Immature natural killer cell (primary cell): ENCODE results near the gene MYF6. TPM values are rescaled to one million over a fixed set of nuclear protein-coding genes. Genes with fewer than 3 reads are reported as not detected.

ENCODE experiments used
- DNase-seq, 3 donors: peaks; one replicate each; pipeline ENCODE4 v3.0.0; 2022; ENCODE audit warnings: mixed read lengths in 1 of 3
- H3K27ac Mint-ChIP-seq, 6 donors: one replicate each; pipeline ENCODE4 v1.8.0; 2020; ENCODE audit warnings: mixed read lengths in 6 of 6, mild to moderate bottlenecking in 5 of 6, inconsistent platforms in 4 of 6, moderate library complexity in 3 of 6
- H3K27me3 Mint-ChIP-seq, 3 donors: one replicate each; pipeline ENCODE4 v1.8.0; 2020 to 2021; ENCODE audit warnings: low read depth in 3 of 3, mild to moderate bottlenecking in 3 of 3, mixed read lengths in 3 of 3, moderate library complexity in 3 of 3, inconsistent platforms in 1 of 3
- H3K36me3 Mint-ChIP-seq, 3 donors: one replicate each; pipeline ENCODE4 v1.8.0; 2020; ENCODE audit warnings: mixed read lengths in 3 of 3, inconsistent platforms in 2 of 3, mild to moderate bottlenecking in 2 of 3
- H3K4me1 Mint-ChIP-seq, 2 donors: one replicate each; pipeline ENCODE4 v1.8.0; 2020; ENCODE audit warnings: inconsistent platforms in 2 of 2, mild to moderate bottlenecking in 2 of 2, mixed read lengths in 2 of 2, moderate library complexity in 1 of 2
- H3K4me3 Mint-ChIP-seq, 5 donors: one replicate each; pipeline ENCODE4 v1.8.0; 2020; ENCODE audit warnings: mild to moderate bottlenecking in 5 of 5, mixed read lengths in 5 of 5, inconsistent platforms in 3 of 5, moderate library complexity in 3 of 5
- H3K9me3 Mint-ChIP-seq, 6 donors: one replicate each; pipeline ENCODE4 v1.8.0; 2020; ENCODE audit warnings: mild to moderate bottlenecking in 6 of 6, mixed read lengths in 6 of 6, inconsistent platforms in 4 of 6, moderate library complexity in 3 of 6
- polyA plus RNA-seq, 3 donors: library from polyadenylated mRNA; unstranded; fragments of 300-500 nt; fragmentation: Illumina TruSeq; gene quantifications; one replicate each; pipeline ENCODE4 v1.2.3, GENCODE V29; 2021

MYF6 gene
- polyA plus RNA-seq, 3 donors from 2014 or later: not detected

- no peak overlapping the region for H3K27ac Mint-ChIP-seq
- H3K27me3 Mint-ChIP-seq: peaks cover 0 to 3% (median 0%) of the 10 kb centered on the region in 3 donors
- H3K36me3 Mint-ChIP-seq: no peaks in the 10 kb centered on the region
- H3K4me1 Mint-ChIP-seq: no peaks in the 10 kb centered on the region
- peaks cover 0 to 16% (median 2%) of the 10 kb centered on the region in 6 donors for H3K9me3 Mint-ChIP-seq
- DNase-seq: no peak
- H3K4me3 Mint-ChIP-seq: no peak overlapping the region
Observed at GRCh38 chr12:80692114-80692513, 15.3 kb upstream of the MYF6 start.

DNA sequence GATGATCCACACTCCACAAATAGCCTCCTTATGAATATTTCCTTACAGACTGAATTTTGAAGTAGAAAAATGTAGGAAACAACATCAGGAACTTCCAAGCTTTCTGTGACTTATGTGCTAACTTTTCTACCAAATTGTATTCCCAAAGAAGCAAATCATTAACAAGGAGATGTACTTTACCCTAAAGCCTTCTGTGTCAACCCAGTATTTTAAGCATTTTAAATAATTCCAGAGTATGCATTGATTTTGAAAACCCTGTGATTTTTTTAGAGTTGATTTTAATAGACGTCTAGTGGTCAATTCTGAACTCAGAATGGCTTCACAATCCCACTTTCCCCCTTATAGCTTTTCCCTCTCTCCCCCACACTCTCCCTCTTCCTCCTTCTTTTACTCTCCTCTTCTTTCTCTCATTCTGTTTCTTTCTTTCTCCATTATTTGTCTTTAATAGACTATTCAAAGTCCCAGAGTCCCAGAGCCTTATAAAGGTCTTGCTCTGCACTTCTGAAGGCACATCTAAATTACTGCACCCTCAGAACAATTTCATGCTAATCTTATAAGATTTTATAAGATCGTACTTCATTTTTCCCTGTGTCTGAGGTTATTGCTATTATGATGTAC is 10.1 kb upstream of the MYF6 start:
- no peaks in the 10 kb centered on the region for H3K27me3 Mint-ChIP-seq
- H3K36me3 Mint-ChIP-seq: no peaks in the 10 kb centered on the region
- H3K4me3 Mint-ChIP-seq: no peak overlapping the region
- no peak overlapping the region for H3K27ac Mint-ChIP-seq
- no peak for DNase-seq
- no peaks in the 10 kb centered on the region for H3K4me1 Mint-ChIP-seq
- peaks cover 0 to 4% (median 0%) of the 10 kb centered on the region in 6 donors for H3K9me3 Mint-ChIP-seq

GRCh38 chr12:80698256-80698655 is 9.2 kb upstream of the MYF6 start:
- Mint-ChIP-seq H3K4me3 (no peak overlapping the region), H3K9me3 (peaks cover 0 to 10% (median 0%) of the 10 kb centered on the region in 6 donors), H3K4me1 (no peaks in the 10 kb centered on the region), H3K27ac (no peak overlapping the region), H3K27me3 (no peaks in the 10 kb centered on the region), H3K36me3 (peaks cover 0 to 2% (median 0%) of the 10 kb centered on the region in 3 donors)
- no peak for DNase-seq

GRCh38 chr12:80698847-80699542 is 8.4 kb upstream of the MYF6 start:
- Mint-ChIP-seq H3K27ac (no peak overlapping the region), H3K4me1 (no peaks in the 10 kb centered on the region), H3K36me3 (peaks cover 0 to 5% (median 0%) of the 10 kb centered on the region in 3 donors), H3K27me3 (no peaks in the 10 kb centered on the region), H3K9me3 (peaks cover 0 to 11% (median 0%) of the 10 kb centered on the region in 6 donors), H3K4me3 (no peak overlapping the region)
- no peak for DNase-seq

- Mint-ChIP-seq H3K27me3 (no peaks in the 10 kb centered on the region), H3K4me1 (no peaks in the 10 kb centered on the region), H3K36me3 (peaks cover 0 to 5% (median 0%) of the 10 kb centered on the region in 3 donors), H3K9me3 (peaks cover 0 to 11% (median 0%) of the 10 kb centered on the region in 6 donors), H3K4me3 (no peak overlapping the region), H3K27ac (no peak overlapping the region)
- DNase-seq: no peak
Observed at GRCh38 chr12:80700327-80700726, 7.1 kb upstream of the MYF6 start.

DNA sequence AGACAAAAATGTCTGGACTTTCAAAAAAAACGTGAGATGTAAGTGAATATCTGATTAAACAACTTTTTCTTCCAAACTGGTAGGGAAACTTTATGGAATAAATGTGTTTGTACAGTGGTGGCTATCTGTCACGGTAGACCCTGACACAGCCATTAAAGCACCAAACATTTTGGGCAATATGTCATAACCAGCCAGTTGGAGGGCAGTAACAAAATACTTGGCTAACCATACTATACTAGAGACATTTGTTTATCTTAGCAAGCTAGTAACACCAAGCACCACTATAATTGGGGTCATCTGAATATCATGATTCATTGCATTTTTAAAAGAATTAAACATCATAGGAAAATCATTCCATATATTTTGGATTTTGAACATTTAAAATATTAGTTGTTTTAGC is 6.0 kb upstream of the MYF6 start:
- no peak overlapping the region for H3K4me3 Mint-ChIP-seq
- no peak overlapping the region for H3K27ac Mint-ChIP-seq
- DNase-seq: no peak
- peaks cover 0 to 18% (median 5%) of the 10 kb centered on the region in 6 donors for H3K9me3 Mint-ChIP-seq
- no peaks in the 10 kb centered on the region for H3K4me1 Mint-ChIP-seq
- peaks cover 0 to 3% (median 0%) of the 10 kb centered on the region in 3 donors for H3K27me3 Mint-ChIP-seq
- peaks cover 0 to 5% (median 0%) of the 10 kb centered on the region in 3 donors for H3K36me3 Mint-ChIP-seq

GRCh38 chr12:80702889-80703805 is 4.3 kb upstream of the MYF6 start:
- Mint-ChIP-seq H3K4me3 (no peak overlapping the region), H3K9me3 (peaks cover 0 to 29% (median 5%) of the 10 kb centered on the region in 6 donors), H3K4me1 (no peaks in the 10 kb centered on the region), H3K27me3 (peaks cover 0 to 5% (median 0%) of the 10 kb centered on the region in 3 donors), H3K27ac (no peak overlapping the region), H3K36me3 (peaks cover 0 to 5% (median 0%) of the 10 kb centered on the region in 3 donors)
- no peak for DNase-seq

GRCh38 chr12:80704420-80704819 is 3.0 kb upstream of the MYF6 start:
- no peaks in the 10 kb centered on the region for H3K4me1 Mint-ChIP-seq
- peaks cover 0 to 5% (median 0%) of the 10 kb centered on the region in 3 donors for H3K36me3 Mint-ChIP-seq
- no peak overlapping the region for H3K4me3 Mint-ChIP-seq
- peaks cover 0 to 39% (median 6%) of the 10 kb centered on the region in 6 donors for H3K9me3 Mint-ChIP-seq
- no peak for DNase-seq
- H3K27ac Mint-ChIP-seq: no peak overlapping the region
- peaks cover 0 to 5% (median 0%) of the 10 kb centered on the region in 3 donors for H3K27me3 Mint-ChIP-seq

- no peaks in the 10 kb centered on the region for H3K4me1 Mint-ChIP-seq
- H3K4me3 Mint-ChIP-seq: peak overlapping the region in 1 of 5 donors; percentile 7
- H3K36me3 Mint-ChIP-seq: peaks cover 0 to 5% (median 0%) of the 10 kb centered on the region in 3 donors
- no peak for DNase-seq
- H3K27ac Mint-ChIP-seq: no peak overlapping the region
- peaks cover 0 to 43% (median 14%) of the 10 kb centered on the region in 6 donors for H3K9me3 Mint-ChIP-seq
- H3K27me3 Mint-ChIP-seq: peaks cover 0 to 5% (median 2%) of the 10 kb centered on the region in 3 donors
Observed at GRCh38 chr12:80707830-80708258, 410 bp downstream of the MYF6 start.

GRCh38 chr12:80708259-80708974 is 983 bp downstream of the MYF6 start:
- peaks cover 0 to 43% (median 15%) of the 10 kb centered on the region in 6 donors for H3K9me3 Mint-ChIP-seq

GRCh38 chr12:80708975-80709328 is 1.5 kb downstream of the MYF6 start:
- H3K4me1 Mint-ChIP-seq: no peaks in the 10 kb centered on the region
- peaks cover 2 to 7% (median 3%) of the 10 kb centered on the region in 3 donors for H3K27me3 Mint-ChIP-seq
- no peak overlapping the region for H3K27ac Mint-ChIP-seq
- peaks cover 1 to 47% (median 17%) of the 10 kb centered on the region in 6 donors for H3K9me3 Mint-ChIP-seq
- no peak overlapping the region for H3K4me3 Mint-ChIP-seq
- no peak for DNase-seq
- peaks cover 0 to 3% (median 0%) of the 10 kb centered on the region in 3 donors for H3K36me3 Mint-ChIP-seq

More at GRCh38 chr12:80708259-80708974, 983 bp downstream of the MYF6 start:
- no peak for DNase-seq
- no peaks in the 10 kb centered on the region for H3K4me1 Mint-ChIP-seq
- peaks cover 0 to under 1% (median 0%) of the 10 kb centered on the region in 3 donors for H3K36me3 Mint-ChIP-seq
- H3K27ac Mint-ChIP-seq: no peak overlapping the region
- H3K27me3 Mint-ChIP-seq: peaks cover 0 to 5% (median 2%) of the 10 kb centered on the region in 3 donors
- no peak overlapping the region for H3K4me3 Mint-ChIP-seq

GRCh38 chr12:80709811-80710726 is 2.6 kb downstream of the MYF6 start:
- DNase-seq: no peak
- Mint-ChIP-seq H3K4me1 (no peaks in the 10 kb centered on the region), H3K9me3 (peaks cover 1 to 57% (median 19%) of the 10 kb centered on the region in 6 donors), H3K27me3 (peaks cover 4 to 7% (median 7%) of the 10 kb centered on the region in 3 donors), H3K4me3 (no peak overlapping the region), H3K36me3 (peaks cover 0 to 5% (median 0%) of the 10 kb centered on the region in 3 donors), H3K27ac (no peak overlapping the region)
